ENCODE measurements around the gene CCDC88C.

The CCDC88C gene

GRCh38 chr14:91417120-91417982, at the start of gene CCDC88C:
Gene CCDC88C (minus strand): TSS chr14:91417820. CDS start chr14:91417690, 130 bp downstream.
- H3K27me3 ChIP-seq (ENCODE audit: insufficient read depth, poor library complexity, severe bottlenecking): no peaks in the 10 kb centered on the region
- peak within 1 kb of the TSS; percentile 86 for H3K4me3 ChIP-seq (ENCODE audit: severe bottlenecking)
- no peak for TF ChIP-seq CTCF (IDR thresholded peaks at IDR 0.05; ENCODE audit: poor library complexity, severe bottlenecking)
- DNase-seq (ENCODE audit: low spot score) (no peak), ATAC-seq (ENCODE audit: low read depth) (peak; percentile 37)
- peak within 1 kb of the TSS; percentile 83 for H3K27ac ChIP-seq (ENCODE audit: poor library complexity, severe bottlenecking)
- H3K9me3 ChIP-seq (ENCODE audit: severe bottlenecking): no peaks in the 10 kb centered on the region
- peaks cover 32% of the 10 kb centered on the region for H3K36me3 ChIP-seq (ENCODE audit: low read depth)
- H3K4me1 ChIP-seq (ENCODE audit: insufficient read depth, poor library complexity, severe bottlenecking): peaks cover 24% of the 10 kb centered on the region

DNA sequence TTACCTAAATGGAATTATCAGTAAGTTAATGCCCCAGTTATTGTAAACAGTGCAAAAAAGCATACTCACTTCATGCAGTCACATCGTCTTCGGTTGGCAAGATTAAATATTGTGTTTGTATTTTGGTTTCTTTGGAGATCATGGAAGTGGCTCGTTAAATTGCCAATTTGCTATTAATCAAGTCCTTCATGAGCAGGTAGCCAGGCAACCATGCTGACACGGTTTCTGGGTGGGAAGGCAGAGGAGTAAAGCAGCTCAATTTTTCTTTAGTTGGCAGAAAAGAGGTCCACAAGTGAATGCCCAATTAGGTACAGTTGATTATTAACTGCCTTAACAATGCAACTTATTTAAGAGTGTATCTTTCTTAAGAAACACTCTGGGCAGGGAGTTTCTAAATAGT, 48.6 kb upstream of the CCDC88C start:
- no peak for ATAC-seq (ENCODE audit: low read depth)
- TF ChIP-seq CTCF (IDR thresholded peaks at IDR 0.05; ENCODE audit: poor library complexity, severe bottlenecking): no peak
- Histone ChIP-seq H3K4me3 (ENCODE audit: severe bottlenecking) (no peak overlapping the region), H3K4me1 (ENCODE audit: insufficient read depth, poor library complexity, severe bottlenecking) (no peaks in the 10 kb centered on the region), H3K27me3 (ENCODE audit: insufficient read depth, poor library complexity, severe bottlenecking) (no peaks in the 10 kb centered on the region), H3K36me3 (ENCODE audit: low read depth) (peaks cover 98% of the 10 kb centered on the region), H3K27ac (ENCODE audit: poor library complexity, severe bottlenecking) (no peak overlapping the region), H3K9me3 (ENCODE audit: severe bottlenecking) (no peaks in the 10 kb centered on the region)
- no peak for DNase-seq (ENCODE audit: low spot score)

- H3K27ac ChIP-seq (ENCODE audit: poor library complexity, severe bottlenecking): no peak overlapping the region
- no peak for TF ChIP-seq CTCF (IDR thresholded peaks at IDR 0.05; ENCODE audit: poor library complexity, severe bottlenecking)
- no peaks in the 10 kb centered on the region for H3K27me3 ChIP-seq (ENCODE audit: insufficient read depth, poor library complexity, severe bottlenecking)
- H3K4me1 ChIP-seq (ENCODE audit: insufficient read depth, poor library complexity, severe bottlenecking): no peaks in the 10 kb centered on the region
- H3K9me3 ChIP-seq (ENCODE audit: severe bottlenecking): no peaks in the 10 kb centered on the region
- peaks cover 98% of the 10 kb centered on the region for H3K36me3 ChIP-seq (ENCODE audit: low read depth)
- DNase-seq (ENCODE audit: low spot score) (no peak), ATAC-seq (ENCODE audit: low read depth) (no peak)
- H3K4me3 ChIP-seq (ENCODE audit: severe bottlenecking): no peak overlapping the region
Measured at GRCh38 chr14:91464615-91465205, 47.1 kb upstream of the CCDC88C start.

- TF ChIP-seq CTCF (IDR thresholded peaks at IDR 0.05; ENCODE audit: poor library complexity, severe bottlenecking): no peak
- H3K4me3 ChIP-seq (ENCODE audit: severe bottlenecking): no peak overlapping the region
Measured at GRCh38 chr14:91458612-91459011, 41.0 kb upstream of the CCDC88C start.

More at GRCh38 chr14:91458612-91459011, 41.0 kb upstream of the CCDC88C start:
- H3K9me3 ChIP-seq (ENCODE audit: severe bottlenecking): no peaks in the 10 kb centered on the region
- H3K27me3 ChIP-seq (ENCODE audit: insufficient read depth, poor library complexity, severe bottlenecking): no peaks in the 10 kb centered on the region
- H3K36me3 ChIP-seq (ENCODE audit: low read depth): peaks cover 71% of the 10 kb centered on the region
- H3K4me1 ChIP-seq (ENCODE audit: insufficient read depth, poor library complexity, severe bottlenecking): peaks cover 8% of the 10 kb centered on the region
- ATAC-seq (ENCODE audit: low read depth) (no peak), DNase-seq (ENCODE audit: low spot score) (no peak)
- peak overlapping the region; percentile 25 for H3K27ac ChIP-seq (ENCODE audit: poor library complexity, severe bottlenecking)

Measured in RWPE2 (cell line).